H9 (cell line): ENCODE measurements around the gene ATP4A. TPM values are rescaled to one million over a fixed set of nuclear protein-coding genes. Genes with fewer than 3 reads are reported as not detected.

ENCODE experiments used
- DNase-seq: peaks from one replicate; pipeline ENCODE4 v3.0.0-alpha.2; 2017
- H2AFZ ChIP-seq: one replicate; pipeline ENCODE4 v1.6.1; 2013; ENCODE audit warnings: mild to moderate bottlenecking, low read length, control low read depth, moderate library complexity
- H2AK5ac ChIP-seq: 2 replicates; pipeline ENCODE4 v1.6.1; 2013; ENCODE audit warnings: low read length, control low read depth, mixed read lengths; ENCODE audit not compliant: insufficient read length
- H2BK120ac ChIP-seq: one replicate; pipeline ENCODE4 v1.6.1; 2013; ENCODE audit warnings: low read depth, mild to moderate bottlenecking, low read length, control low read depth, inconsistent platforms; ENCODE audit not compliant: poor library complexity, severe bottlenecking
- H2BK12ac ChIP-seq: 2 replicates; pipeline ENCODE4 v1.6.1; 2013; ENCODE audit warnings: low read length, control low read depth, mixed read lengths, low read depth; ENCODE audit not compliant: insufficient read length
- H2BK15ac ChIP-seq: 2 replicates; pipeline ENCODE4 v1.6.1; 2013; ENCODE audit warnings: low read depth, low read length, control low read depth
- H2BK20ac ChIP-seq: one replicate; pipeline ENCODE4 v1.6.1; 2013; ENCODE audit warnings: low read depth, mild to moderate bottlenecking, low read length, control low read depth, inconsistent platforms; ENCODE audit not compliant: poor library complexity, severe bottlenecking
- H2BK5ac ChIP-seq: 2 replicates; pipeline ENCODE4 v1.6.1; 2013; ENCODE audit warnings: low read length, control low read depth, mixed read lengths; ENCODE audit not compliant: insufficient read length
- H3K14ac ChIP-seq: 2 replicates; pipeline ENCODE4 v1.6.1; 2013; ENCODE audit warnings: low read length, control low read depth; ENCODE audit not compliant: insufficient read depth
- H3K18ac ChIP-seq: 2 replicates; pipeline ENCODE4 v1.6.1; 2013; ENCODE audit warnings: low read depth, mild to moderate bottlenecking, mixed read lengths, low read length, control low read depth; ENCODE audit not compliant: insufficient read length
- H3K23ac ChIP-seq: 2 replicates; pipeline ENCODE4 v1.6.1; 2013; ENCODE audit warnings: low read length, control low read depth, mixed read lengths, low read depth; ENCODE audit not compliant: insufficient read length
- H3K23me2 ChIP-seq: 2 replicates; pipeline ENCODE4 v1.6.1; 2013; ENCODE audit warnings: low read depth, mild to moderate bottlenecking, mixed read lengths, low read length, control low read depth; ENCODE audit not compliant: insufficient read length, poor library complexity, severe bottlenecking
- H3K27ac ChIP-seq: 2 replicates; pipeline ENCODE4 v1.5.1; 2013; ENCODE audit warnings: low read length, control low read depth, mixed read lengths, low read depth; ENCODE audit not compliant: insufficient read length
- H3K27me3 ChIP-seq: 2 replicates; pipeline ENCODE4 v1.6.1; 2013; ENCODE audit warnings: low read length, control low read depth, inconsistent platforms; ENCODE audit not compliant: insufficient read depth
- H3K4ac ChIP-seq: 2 replicates; pipeline ENCODE4 v1.6.1; 2013; ENCODE audit warnings: low read depth, mild to moderate bottlenecking, control low read depth, inconsistent platforms, low read length, moderate library complexity
- H3K4me1 ChIP-seq: 2 replicates; pipeline ENCODE4 v1.6.1; 2013; ENCODE audit warnings: low read length, control low read depth, inconsistent platforms; ENCODE audit not compliant: insufficient read depth
- H3K4me2 ChIP-seq: 2 replicates; pipeline ENCODE4 v1.6.1; 2013; ENCODE audit warnings: low read length, control low read depth, mixed read lengths; ENCODE audit not compliant: insufficient read length, insufficient read depth
- H3K56ac ChIP-seq: 2 replicates; pipeline ENCODE4 v1.6.1; 2013; ENCODE audit warnings: low read depth, mild to moderate bottlenecking, mixed read lengths, low read length, control low read depth; ENCODE audit not compliant: insufficient read length
- H3K79me1 ChIP-seq: 2 replicates; pipeline ENCODE4 v1.6.1; 2013; ENCODE audit warnings: low read depth, mild to moderate bottlenecking, moderate library complexity, low read length, control low read depth, inconsistent platforms; ENCODE audit not compliant: insufficient read depth, poor library complexity, severe bottlenecking
- H3K79me2 ChIP-seq: 2 replicates; pipeline ENCODE4 v1.6.1; 2013; ENCODE audit warnings: low read length, control low read depth, inconsistent platforms; ENCODE audit not compliant: insufficient read depth
- H3K9ac ChIP-seq: 2 replicates; pipeline ENCODE4 v1.6.1; 2013; ENCODE audit warnings: low read length, control low read depth, mixed read lengths; ENCODE audit not compliant: insufficient read length; ENCODE audit errors: extremely low read depth
- H3K9me3 ChIP-seq: one replicate; pipeline ENCODE4 v1.6.1; 2013; ENCODE audit warnings: low read depth, low read length, inconsistent platforms; ENCODE audit not compliant: control insufficient read depth
- H3T11ph ChIP-seq: one replicate; pipeline ENCODE4 v1.6.1; 2013; ENCODE audit warnings: mild to moderate bottlenecking, low read length, control low read depth, inconsistent platforms
- H4K20me1 ChIP-seq: one replicate; pipeline ENCODE4 v1.6.1; 2013; ENCODE audit not compliant: control insufficient read depth, insufficient read length, insufficient read depth
- H4K5ac ChIP-seq: 2 replicates; pipeline ENCODE4 v1.6.1; 2013; ENCODE audit warnings: low read depth, mild to moderate bottlenecking, mixed read lengths, low read length, control low read depth; ENCODE audit not compliant: insufficient read length
- H4K8ac ChIP-seq: replicated peaks from 2 replicates; pipeline ENCODE4 v1.6.1; 2013; ENCODE audit warnings: low read length, control low read depth, mixed read lengths, low read depth; ENCODE audit not compliant: insufficient read length
- H4K91ac ChIP-seq: 2 replicates; pipeline ENCODE4 v1.6.1; 2013; ENCODE audit warnings: low read depth, mild to moderate bottlenecking, moderate library complexity, mixed read lengths, low read length, control low read depth; ENCODE audit not compliant: insufficient read length
- H3K27ac Mint-ChIP-seq, 3 experiments: 2 replicates in 2 of 3; 3 replicates in 1 of 3; pipeline ENCODE4 v1.8.0; 2020 to 2021; ENCODE audit warnings: mixed read lengths in 3 of 3, mild to moderate bottlenecking in 1 of 3, moderate library complexity in 1 of 3
- H3K27me3 Mint-ChIP-seq: 2 replicates; pipeline ENCODE4 v1.8.0; 2021; ENCODE audit warnings: low read depth, mild to moderate bottlenecking, moderate library complexity, mixed read lengths
- H3K36me3 Mint-ChIP-seq, 3 experiments: 2 replicates in 2 of 3; 3 replicates in 1 of 3; pipeline ENCODE4 v1.8.0; 2020 to 2021; ENCODE audit warnings: low read depth in 3 of 3, mixed read lengths in 3 of 3; ENCODE audit not compliant: insufficient read depth in 1 of 3
- H3K4me1 Mint-ChIP-seq, 2 experiments: 2 replicates each; pipeline ENCODE4 v1.8.0; 2020; ENCODE audit warnings: mixed read lengths in 2 of 2
- H3K4me3 Mint-ChIP-seq, 2 experiments: 2 replicates in 1 of 2; 3 replicates in 1 of 2; pipeline ENCODE4 v1.8.0; 2020 to 2021; ENCODE audit warnings: mild to moderate bottlenecking in 2 of 2, mixed read lengths in 2 of 2, moderate library complexity in 1 of 2
- H3K9me3 Mint-ChIP-seq, 2 experiments: 2 replicates in 1 of 2; 3 replicates in 1 of 2; pipeline ENCODE4 v1.8.0; 2020; ENCODE audit warnings: mild to moderate bottlenecking in 2 of 2, mixed read lengths in 2 of 2, moderate library complexity in 1 of 2
- WGBS: extraction: QIAGEN DNeasy Blood & Tissue Kit; methylation state at CpG from one replicate; pipeline ENCODE4 v1.1.7; 2013; ENCODE audit warnings: missing lambda C conversion rate, low lambda C conversion rate, mixed read lengths; ENCODE audit not compliant: insufficient read length; ENCODE audit errors: extremely low coverage; 5-methylcytosine and 5-hydroxymethylcytosine counted together
- total RNA-seq: library from RNA; stranded (reverse); gene quantifications from 2 replicates; pipeline ENCODE4 v1.2.1, GENCODE V29; 2021
- TF ChIP-seq, protein P1 (sequence below): fragments of 200-600 bp; sonication (generic); conservative IDR thresholded peaks from 3 replicates; pipeline ENCODE4 v1.8.0; 2021; ENCODE audit warnings: antibody characterized with exemption, mild to moderate bottlenecking

Gene ATP4A
- total RNA-seq, 1 experiment from 2014 or later: 0.24 TPM

DNA sequence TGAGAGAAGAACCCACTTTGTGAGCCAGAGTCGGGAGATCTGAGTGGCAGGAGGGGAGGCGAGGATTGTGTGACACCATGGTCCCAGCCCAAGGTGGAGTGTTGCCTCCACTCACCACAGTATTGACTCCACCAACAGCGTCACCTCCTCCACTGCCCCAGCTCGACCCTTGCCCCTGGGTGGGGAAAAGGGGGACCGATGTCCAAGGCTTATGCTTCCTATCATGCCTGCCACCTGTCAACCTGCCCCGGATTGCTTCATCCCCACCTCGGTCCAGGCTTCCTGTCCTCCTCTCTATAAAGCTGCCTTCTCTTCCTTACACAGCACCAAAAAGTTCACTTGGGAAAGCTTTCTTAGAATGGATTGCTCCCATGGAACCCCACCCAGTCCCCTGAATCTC lies 57.4 kb downstream of the ATP4A start:
- no peaks in the 10 kb centered on the region for H3K9me3 Mint-ChIP-seq

More for the DNA sequence above, 57.4 kb downstream of the ATP4A start:
- no peak overlapping the region for H3K4me2 ChIP-seq
- H3K27ac ChIP-seq: no peak overlapping the region
- TF ChIP-seq, protein P1, sequence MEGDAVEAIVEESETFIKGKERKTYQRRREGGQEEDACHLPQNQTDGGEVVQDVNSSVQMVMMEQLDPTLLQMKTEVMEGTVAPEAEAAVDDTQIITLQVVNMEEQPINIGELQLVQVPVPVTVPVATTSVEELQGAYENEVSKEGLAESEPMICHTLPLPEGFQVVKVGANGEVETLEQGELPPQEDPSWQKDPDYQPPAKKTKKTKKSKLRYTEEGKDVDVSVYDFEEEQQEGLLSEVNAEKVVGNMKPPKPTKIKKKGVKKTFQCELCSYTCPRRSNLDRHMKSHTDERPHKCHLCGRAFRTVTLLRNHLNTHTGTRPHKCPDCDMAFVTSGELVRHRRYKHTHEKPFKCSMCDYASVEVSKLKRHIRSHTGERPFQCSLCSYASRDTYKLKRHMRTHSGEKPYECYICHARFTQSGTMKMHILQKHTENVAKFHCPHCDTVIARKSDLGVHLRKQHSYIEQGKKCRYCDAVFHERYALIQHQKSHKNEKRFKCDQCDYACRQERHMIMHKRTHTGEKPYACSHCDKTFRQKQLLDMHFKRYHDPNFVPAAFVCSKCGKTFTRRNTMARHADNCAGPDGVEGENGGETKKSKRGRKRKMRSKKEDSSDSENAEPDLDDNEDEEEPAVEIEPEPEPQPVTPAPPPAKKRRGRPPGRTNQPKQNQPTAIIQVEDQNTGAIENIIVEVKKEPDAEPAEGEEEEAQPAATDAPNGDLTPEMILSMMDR: no peak
- H2BK20ac ChIP-seq: no peak overlapping the region
- no peak overlapping the region for H2BK12ac ChIP-seq
- H2BK5ac ChIP-seq: no peak overlapping the region
- H3K56ac ChIP-seq: no peak overlapping the region
- no peak overlapping the region for H3K23ac ChIP-seq
- H3K36me3 Mint-ChIP-seq: peaks cover 46 to 71% (median 71%) of the 10 kb centered on the region in 3 experiments
- H2BK15ac ChIP-seq: no peak overlapping the region
- H3K27me3 ChIP-seq: no peaks in the 10 kb centered on the region
- H4K20me1 ChIP-seq: no peaks in the 10 kb centered on the region
- H3K4me3 Mint-ChIP-seq: no peak overlapping the region
- peaks cover 11 to 22% of the 10 kb centered on the region in 2 experiments for H3K4me1 Mint-ChIP-seq
- H3K18ac ChIP-seq: no peak overlapping the region
- no peaks in the 10 kb centered on the region for H3K4me1 ChIP-seq
- no peak overlapping the region for H2AFZ ChIP-seq
- peaks cover 8% of the 10 kb centered on the region for H3K23me2 ChIP-seq
- peaks cover 4% of the 10 kb centered on the region; the same call in 1 of the 2 replicates for H3K79me2 ChIP-seq
- no peak overlapping the region for H2AK5ac ChIP-seq
- H4K8ac ChIP-seq: no peak overlapping the region
- no CpG with 5 or more reads among the region's 7 CpGs for WGBS
- H4K5ac ChIP-seq: no peak overlapping the region
- H3K27ac Mint-ChIP-seq: peak overlapping the region in 1 of 3 experiments; percentile 75; a peak in 1 of 7 replicates
- DNase-seq: no peak
- H3K14ac ChIP-seq: no peak overlapping the region
- no peak overlapping the region for H3K9ac ChIP-seq
- no peaks in the 10 kb centered on the region for H3K9me3 ChIP-seq
- H3K79me1 ChIP-seq: no peaks in the 10 kb centered on the region
- no peak overlapping the region for H4K91ac ChIP-seq
- H3K4ac ChIP-seq: no peak overlapping the region
- no peak overlapping the region for H3T11ph ChIP-seq
- H2BK120ac ChIP-seq: no peak overlapping the region
- peaks cover 3% of the 10 kb centered on the region; the same call in 1 of the 2 replicates for H3K27me3 Mint-ChIP-seq
